Measurements from ENCODE around the gene RNF222.

The RNF222 gene

DNA sequence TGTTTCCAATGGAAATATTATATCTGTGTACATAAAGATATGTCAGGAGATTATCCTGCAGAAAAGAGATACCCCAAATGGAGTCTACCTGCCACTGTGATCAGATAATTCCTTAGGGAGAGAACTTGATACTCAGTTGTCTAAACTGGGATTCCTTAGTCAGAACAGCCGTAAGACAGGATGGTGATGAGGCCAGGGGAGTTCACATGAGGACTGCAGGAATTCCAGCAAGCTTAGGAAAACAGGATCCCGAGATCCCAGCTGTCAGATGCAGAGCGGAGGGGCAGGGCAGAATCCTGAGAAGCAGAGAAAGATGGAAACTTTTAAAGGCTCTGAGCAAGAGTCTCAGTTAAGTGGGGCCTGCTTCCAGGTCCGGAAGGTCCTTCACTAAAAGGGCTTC is 25.8 kb downstream of the RNF222 start:
- TF ChIP-seq, protein P1, sequence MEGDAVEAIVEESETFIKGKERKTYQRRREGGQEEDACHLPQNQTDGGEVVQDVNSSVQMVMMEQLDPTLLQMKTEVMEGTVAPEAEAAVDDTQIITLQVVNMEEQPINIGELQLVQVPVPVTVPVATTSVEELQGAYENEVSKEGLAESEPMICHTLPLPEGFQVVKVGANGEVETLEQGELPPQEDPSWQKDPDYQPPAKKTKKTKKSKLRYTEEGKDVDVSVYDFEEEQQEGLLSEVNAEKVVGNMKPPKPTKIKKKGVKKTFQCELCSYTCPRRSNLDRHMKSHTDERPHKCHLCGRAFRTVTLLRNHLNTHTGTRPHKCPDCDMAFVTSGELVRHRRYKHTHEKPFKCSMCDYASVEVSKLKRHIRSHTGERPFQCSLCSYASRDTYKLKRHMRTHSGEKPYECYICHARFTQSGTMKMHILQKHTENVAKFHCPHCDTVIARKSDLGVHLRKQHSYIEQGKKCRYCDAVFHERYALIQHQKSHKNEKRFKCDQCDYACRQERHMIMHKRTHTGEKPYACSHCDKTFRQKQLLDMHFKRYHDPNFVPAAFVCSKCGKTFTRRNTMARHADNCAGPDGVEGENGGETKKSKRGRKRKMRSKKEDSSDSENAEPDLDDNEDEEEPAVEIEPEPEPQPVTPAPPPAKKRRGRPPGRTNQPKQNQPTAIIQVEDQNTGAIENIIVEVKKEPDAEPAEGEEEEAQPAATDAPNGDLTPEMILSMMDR (IDR thresholded peaks at IDR 0.05; ENCODE audit: insufficient read depth, missing control alignments) = no peak
- DNase-seq (ENCODE audit: insufficient read length, low spot score) = no peak
- no peak for FAIRE-seq

DNA sequence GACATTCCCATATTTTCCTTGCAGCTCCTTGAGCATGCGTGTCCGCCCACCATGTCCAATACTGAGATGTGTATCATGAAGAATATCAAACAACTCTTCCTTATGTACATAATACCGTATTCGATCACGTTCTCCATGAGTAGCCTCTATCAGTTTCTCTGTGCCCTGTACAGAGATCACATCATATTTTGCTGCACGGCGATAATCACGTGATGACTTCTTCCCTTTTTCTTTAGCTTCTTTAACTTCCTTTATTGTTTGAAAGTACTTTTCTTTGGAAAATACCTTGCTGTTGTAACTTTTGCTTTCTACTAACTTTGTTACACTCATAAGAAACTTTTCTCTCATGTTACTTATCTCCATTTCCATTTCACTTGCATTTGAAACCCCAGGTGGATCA is 27.7 kb downstream of the RNF222 start:
- TF ChIP-seq, protein P1 (IDR thresholded peaks at IDR 0.05; ENCODE audit: insufficient read depth, missing control alignments) = no peak
- FAIRE-seq = no peak
- no peak for DNase-seq (ENCODE audit: insufficient read length, low spot score)

DNA sequence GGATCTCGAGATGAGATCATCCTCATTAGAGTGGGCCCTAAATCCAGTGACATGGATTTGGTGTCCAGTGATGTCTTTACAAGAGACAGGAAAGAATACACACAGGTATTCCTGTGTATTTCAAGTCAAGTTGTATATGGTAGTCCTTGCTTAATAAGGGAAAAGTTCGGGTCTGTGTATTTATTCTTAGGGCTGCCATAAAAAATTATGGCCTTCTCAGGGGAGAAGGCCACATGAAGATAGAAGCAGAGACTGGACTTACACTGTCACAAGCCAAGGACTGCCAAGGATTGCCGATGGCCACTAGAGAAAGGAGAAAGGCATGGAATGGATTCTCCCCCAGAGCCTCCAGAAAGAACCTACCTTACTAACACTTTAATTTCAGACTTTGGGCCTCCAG is 29.4 kb downstream of the RNF222 start:
- FAIRE-seq (no peak), DNase-seq (ENCODE audit: insufficient read length, low spot score) (no peak)
- TF ChIP-seq, protein P1 (IDR thresholded peaks at IDR 0.05; ENCODE audit: insufficient read depth, missing control alignments) = no peak

DNA sequence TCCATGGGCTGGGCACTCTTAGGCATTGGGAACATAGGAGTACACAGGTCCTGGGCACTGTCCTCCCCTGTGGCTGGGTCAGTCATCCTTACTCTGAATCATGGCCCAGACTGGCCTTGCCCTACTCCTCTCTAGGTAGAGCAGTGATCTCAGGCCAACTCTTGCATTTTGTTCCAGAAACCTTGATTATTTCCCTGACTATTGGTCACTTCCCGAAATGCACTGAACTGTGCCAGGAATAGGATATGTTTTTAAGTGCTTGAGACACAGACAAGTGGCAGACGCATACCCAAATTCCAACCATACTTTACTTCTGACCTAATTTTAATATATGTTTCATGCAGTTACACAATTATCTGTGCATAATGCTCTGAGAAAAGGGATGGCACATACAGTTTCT is 31.4 kb downstream of the RNF222 start:
- TF ChIP-seq, protein P1 (IDR thresholded peaks at IDR 0.05; ENCODE audit: insufficient read depth, missing control alignments) = no peak
- FAIRE-seq = no peak
- no peak for DNase-seq (ENCODE audit: insufficient read length, low spot score)

DNA sequence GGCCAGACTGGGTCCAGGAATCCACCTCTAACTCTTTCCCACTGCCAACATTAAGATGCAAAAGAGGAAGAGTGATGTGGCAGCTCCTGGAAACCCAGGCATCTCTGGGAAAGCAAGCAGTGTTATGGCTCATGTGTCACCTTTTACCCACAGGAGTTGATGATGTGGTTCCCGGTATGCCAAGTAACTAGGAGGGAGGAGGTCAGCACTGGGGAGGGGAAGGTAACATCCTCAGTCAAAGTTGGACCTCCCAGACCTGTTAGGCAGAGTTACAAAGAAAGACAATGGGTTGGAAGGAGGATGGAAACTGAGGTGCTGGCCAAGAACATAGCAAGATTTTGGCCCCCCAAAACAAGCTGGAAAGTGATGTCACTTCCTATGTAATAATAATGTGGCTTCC is 32.5 kb downstream of the RNF222 start:
- DNase-seq (ENCODE audit: insufficient read length, low spot score) = no peak
- TF ChIP-seq, protein P1 (IDR thresholded peaks at IDR 0.05; ENCODE audit: insufficient read depth, missing control alignments) = no peak

DNA sequence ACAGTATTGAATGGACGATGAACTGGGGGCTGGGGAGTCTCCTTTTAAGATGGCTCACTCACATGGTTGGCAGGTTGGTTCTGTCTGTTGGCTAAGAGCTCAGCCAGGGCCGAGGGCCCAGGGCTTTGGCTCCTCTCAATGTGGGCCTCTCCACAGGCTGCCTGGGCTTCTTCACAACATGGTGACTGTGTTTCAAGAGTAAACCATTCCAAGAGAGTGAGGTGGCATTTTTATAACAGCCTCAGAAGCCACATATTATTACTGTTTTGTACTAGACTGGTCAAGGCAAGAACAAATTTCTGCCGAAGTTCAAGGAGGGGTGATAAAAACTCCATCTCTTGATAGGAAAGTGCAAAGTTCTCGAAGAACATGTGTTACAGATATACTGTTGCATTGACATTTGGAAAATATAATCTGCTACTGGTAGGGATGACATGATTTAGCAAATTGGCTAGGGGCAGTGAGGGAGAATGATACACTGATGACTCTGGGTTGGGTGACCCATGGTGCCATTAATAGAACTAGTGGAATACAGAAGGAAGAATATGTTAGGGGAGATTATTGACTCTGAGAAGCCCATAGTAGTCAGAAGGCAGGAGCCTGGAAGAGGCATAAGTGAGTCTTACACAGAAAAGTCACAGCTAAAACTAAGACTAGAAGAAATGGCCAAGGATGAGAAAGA is 34.8 kb downstream of the RNF222 start:
- TF ChIP-seq, protein P1 (IDR thresholded peaks at IDR 0.05; ENCODE audit: insufficient read depth, missing control alignments) = no peak
- DNase-seq (ENCODE audit: insufficient read length, low spot score) = no peak
- no peak for FAIRE-seq

More for the DNA sequence above, 32.5 kb downstream of the RNF222 start:
- no peak for FAIRE-seq

DNA sequence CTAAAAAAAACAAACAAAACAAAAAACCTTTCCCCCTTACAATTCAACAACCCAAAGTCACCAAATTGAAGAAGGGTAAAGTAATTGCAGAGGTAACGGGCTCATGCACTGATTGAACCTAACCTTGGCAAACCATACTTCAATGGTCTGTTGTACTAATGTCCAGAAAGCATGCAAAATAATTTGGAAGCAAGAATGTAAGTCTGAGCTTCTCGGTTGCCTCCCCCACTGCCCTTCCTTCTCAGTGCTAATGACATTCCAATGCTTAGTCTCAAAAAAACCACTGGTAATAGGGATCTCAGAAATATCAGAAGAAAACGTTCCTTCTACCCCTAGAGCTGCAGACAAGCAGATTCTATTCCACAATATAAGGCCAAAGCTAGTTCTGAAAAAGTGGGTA is 36.9 kb downstream of the RNF222 start:
- DNase-seq (ENCODE audit: insufficient read length, low spot score) (no peak), FAIRE-seq (no peak)
- TF ChIP-seq, protein P1 (IDR thresholded peaks at IDR 0.05; ENCODE audit: insufficient read depth, missing control alignments) = no peak
